K562 (cell line): Measurements from ENCODE around the gene CUTC. TPM values are rescaled to one million over a fixed set of nuclear protein-coding genes. Genes with fewer than 3 reads are reported as not detected.

Experiments
- ATAC-seq: fragments of 200-7000 bp; cut with Tn5 transposase; 3 replicates; pipeline ENCODE4 v1.9.1; 2020; ENCODE audit warnings: moderate library complexity
- BruUV-seq: library from RNA; stranded (reverse); fragments of 400-500 nt; replicated peaks from 2 replicates; lab custom pipeline; 2021; lab: Mats Ljungman, UMichigan
- CTCF ChIA-PET: fragments of 300-600 bp; formaldehyde crosslinking; extraction: SDS; loops from one replicate; lab custom pipeline; 2021; ENCODE audit warnings: low intra/inter-chr PET ratio; lab: Yijun Ruan, JAX
- POLR2A ChIA-PET: fragments of 300-600, 350-650 bp; sonication (Branson Sonifier 250); formaldehyde crosslinking; extraction: SDS; loops from one replicate; lab custom pipeline; 2021; ENCODE audit warnings: antibody characterized with exemption, inconsistent platforms; lab: Yijun Ruan, JAX
- DNase-seq, 4 experiments: peaks; one replicate each; pipeline versions ENCODE4 v3.0.0 to v3.0.0-alpha.2; 2011 to 2018; ENCODE audit warnings: low spot score in 3 of 4, mixed read lengths in 3 of 4; ENCODE audit errors: extremely low read depth in 1 of 4
- FAIRE-seq: peaks from 2 replicates; lab custom pipeline; 2011; peaks lifted over from hg19 to GRCh38; lab: Jason Lieb, UNC
- H2AFZ ChIP-seq: 2 replicates; pipeline ENCODE4 v1.6.0; 2011; ENCODE audit warnings: low read depth, low read length, control low read depth, inconsistent platforms
- H3K27ac ChIP-seq: fragments of 200-600 bp; 3 replicates; pipeline ENCODE4 v1.8.0; 2011; ENCODE audit warnings: low read depth, mild to moderate bottlenecking, control low read depth, inconsistent platforms, low read length, moderate library complexity, mixed read lengths; ENCODE audit errors: extremely low read depth
- H3K27me3 ChIP-seq, 2 experiments: fragments of 300-600 bp in 1 of 2; 2 replicates in 1 of 2; 3 replicates in 1 of 2; pipeline versions ENCODE4 v1.6.0 to v1.8.0; 2011; ENCODE audit warnings: inconsistent platforms in 2 of 2, low read length in 2 of 2, mild to moderate bottlenecking in 1 of 2, mixed read lengths in 1 of 2, moderate library complexity in 1 of 2; ENCODE audit not compliant: control insufficient read depth in 2 of 2, insufficient read depth in 2 of 2
- H3K36me3 ChIP-seq: fragments of 300-600 bp; 3 replicates; pipeline ENCODE4 v1.8.0; 2011; ENCODE audit warnings: mild to moderate bottlenecking, low read length, inconsistent platforms; ENCODE audit not compliant: control insufficient read depth, insufficient read depth
- H3K4me1 ChIP-seq, 2 experiments: fragments of 200-600 bp in 1 of 2; replicated peaks in 1 of 2; 2 replicates in 1 of 2; 3 replicates in 1 of 2; pipeline versions ENCODE4 v1.5.1 to v1.8.0; 2011; ENCODE audit warnings: inconsistent platforms in 2 of 2, low read length in 2 of 2, mild to moderate bottlenecking in 1 of 2, mixed read lengths in 1 of 2, moderate library complexity in 1 of 2; ENCODE audit not compliant: control insufficient read depth in 2 of 2, insufficient read depth in 2 of 2
- H3K4me2 ChIP-seq: 2 replicates; pipeline ENCODE4 v1.6.1; 2011; ENCODE audit warnings: low read length, control low read depth, inconsistent platforms, mixed read lengths; ENCODE audit not compliant: insufficient read depth
- H3K4me3 ChIP-seq: fragments of 200-600 bp; sonication (generic), shearing (Covaris generic); 2 replicates; pipeline ENCODE4 v1.5.1; 2016; ENCODE audit warnings: control low read depth, inconsistent platforms
- H3K79me2 ChIP-seq: fragments of 200-600 bp; 3 replicates; pipeline ENCODE4 v1.8.0; 2011; ENCODE audit warnings: low read length, inconsistent platforms; ENCODE audit not compliant: control insufficient read depth, insufficient read depth
- H3K9ac ChIP-seq, 2 experiments: 2 replicates each; pipeline versions ENCODE4 v1.6.0 to v1.6.1; 2011; ENCODE audit warnings: low read depth in 2 of 2, low read length in 2 of 2, control low read depth in 1 of 2, inconsistent platforms in 1 of 2, mild to moderate bottlenecking in 1 of 2, mixed read lengths in 1 of 2; ENCODE audit not compliant: insufficient read depth in 1 of 2
- H3K9me1 ChIP-seq: one replicate; pipeline ENCODE4 v1.6.0; 2011; ENCODE audit warnings: inconsistent platforms, mild to moderate bottlenecking, low read length, moderate library complexity; ENCODE audit not compliant: control insufficient read depth, insufficient read depth
- H3K9me3 ChIP-seq: replicated peaks from 2 replicates; pipeline ENCODE4 v1.5.1; 2011; ENCODE audit warnings: low read depth, low read length, inconsistent platforms; ENCODE audit not compliant: control insufficient read depth, insufficient read depth
- H4K20me1 ChIP-seq: replicated peaks from 2 replicates; pipeline ENCODE4 v1.6.1; 2011; ENCODE audit warnings: low read length, inconsistent platforms, mixed read lengths; ENCODE audit not compliant: control insufficient read depth, insufficient read depth
- FOXK1 ChIP-seq: sonication (generic); formaldehyde crosslinking; IDR thresholded peaks from 2 replicates; pipeline ENCODE4 v1.8.0; 2022; ENCODE audit warnings: missing genetic modification reagents, mild to moderate bottlenecking, borderline replicate concordance
- GATAD2B ChIP-seq: fragments of 450-650 bp; IDR thresholded peaks from 2 replicates; pipeline ENCODE4 v1.6.1; 2017; ENCODE audit warnings: mild to moderate bottlenecking, borderline replicate concordance
- NCOA6 ChIP-seq: fragments of 450-650 bp; IDR thresholded peaks from 2 replicates; pipeline ENCODE4 v1.6.1; 2017; ENCODE audit warnings: mild to moderate bottlenecking
- PYGO2 ChIP-seq: fragments of 450-650 bp; IDR thresholded peaks from 2 replicates; pipeline ENCODE4 v1.6.1; 2016; ENCODE audit warnings: mild to moderate bottlenecking, missing genetic modification characterization, moderate library complexity, missing compliant biosample characterization
- RNF2 ChIP-seq: sonication (generic); IDR thresholded peaks from 2 replicates; pipeline ENCODE4 v1.6.1; 2016
- RREB1 ChIP-seq: fragments of 250-450 bp; sonication (Bioruptor Pico); IDR thresholded peaks from 2 replicates; pipeline ENCODE4 v1.4.0; 2020
- SMAD3 ChIP-seq: fragments of 450-650 bp; formaldehyde crosslinking; conservative IDR thresholded peaks from 2 replicates; pipeline ENCODE4 v1.4.0; 2020; ENCODE audit warnings: mild to moderate bottlenecking
- YBX1 ChIP-seq: fragments of 450-650 bp; IDR thresholded peaks from 2 replicates; pipeline ENCODE4 v1.7.1; 2016; ENCODE audit warnings: mild to moderate bottlenecking
- ZNF609 ChIP-seq: sonication (generic); formaldehyde crosslinking; IDR thresholded peaks from 2 replicates; pipeline ENCODE4 v1.8.1; 2023; ENCODE audit warnings: missing genetic modification reagents, mild to moderate bottlenecking, borderline replicate concordance
- ZZZ3 ChIP-seq: fragments of 450-650 bp; IDR thresholded peaks from 2 replicates; pipeline ENCODE4 v1.6.1; 2016; ENCODE audit warnings: antibody characterized with exemption, mild to moderate bottlenecking, moderate library complexity
- WGBS: fragments of 100-300 bp; shearing (Covaris generic); methylation state at CpG from one replicate; pipeline ENCODE4 v1.1.6; 2016; ENCODE audit warnings: low coverage, mixed read lengths; ENCODE audit not compliant: insufficient coverage; ENCODE audit errors: missing lambda C conversion rate; 5-methylcytosine and 5-hydroxymethylcytosine counted together
- in situ Hi-C: fragments of 300-500 bp; cut with MboI; formaldehyde crosslinking; loops from 4 replicates; pipeline ENCODE4 v1.15.0; 2018; ENCODE audit warnings: inconsistent platforms, mixed read lengths
- intact Hi-C: fragments of 100-400 bp; cut with micrococcal nuclease; formaldehyde crosslinking; loops from 2 replicates; pipeline ENCODE4 v1.14.2; 2022
- polyA plus RNA-seq, 8 experiments: library from polyadenylated mRNA; depleted of rRNA in 4 of 8; stranded (reverse) in 5 of 8; unstranded in 3 of 8; fragments of >200 nt; fragmentation: Nextera tagmentation in 2 of 8; fragmentation: Illumina TruSeq in 1 of 8; extraction: Ambion mirVana in 2 of 8; extraction: Trizol in 1 of 8; gene quantifications; 2 replicates each; pipeline versions ENCODE4 v1.2.1 to v1.2.3, GENCODE V29; 2011 to 2014; ENCODE audit warnings: inconsistent platforms in 1 of 8, missing spikeins in 1 of 8
- total RNA-seq, 7 experiments: library from RNA; depleted of rRNA in 6 of 7; stranded (reverse); fragments of >200 nt in 6 of 7; fragmentation: Illumina TruSeq in 2 of 7; extraction: Trizol in 2 of 7; gene quantifications; 2 replicates each; pipeline versions ENCODE4 v1.2.1 to v1.2.3, GENCODE V29; 2011 to 2021; ENCODE audit warnings: low replicate concordance in 1 of 7

Gene CUTC
- total and polyA plus RNA-seq, 9 of the 15 experiments (the other 6 are each of a cell fraction or from before 2014, with no cell fraction given): 18.6 to 69.3 (median 32.3) TPM

GRCh38 chr10:99785646-99786045 is 53.6 kb downstream of the CUTC start (continued):
- TF ChIP-seq ZZZ3: no peak

GRCh38 chr10:99787311-99787710 is 55.3 kb downstream of the CUTC start:
- in situ Hi-C loops: no loop called here
- Histone ChIP-seq H3K4me1 (peaks cover 6 to 12% of the 10 kb centered on the region in 2 experiments; a peak in 3 of 5 replicates), H3K79me2 (no peaks in the 10 kb centered on the region), H3K9me3 (no peaks in the 10 kb centered on the region), H2AFZ (no peak overlapping the region), H3K27ac (no peak overlapping the region), H3K4me2 (no peak overlapping the region), H3K9me1 (no peaks in the 10 kb centered on the region), H3K4me3 (no peak overlapping the region), H4K20me1 (no peaks in the 10 kb centered on the region), H3K9ac (no peak overlapping the region), H3K27me3 (no peaks in the 10 kb centered on the region; a peak in 2 of 5 replicates), H3K36me3 (no peaks in the 10 kb centered on the region)
- ChIA-PET POLR2A (interaction anchor here (1.9 kb wide), 1 partner anchor 10 kb away, joined by 5 read pairs; no protein-coding TSS in a partner anchor), CTCF (no interaction called here)
- 45% methylated on average over 5 of the region's 5 CpGs for WGBS
- no peak for ATAC-seq
- no peak for DNase-seq
- FAIRE-seq: no peak
- intact Hi-C loops: no loop called here
- BruUV-seq: no TSS peak
- TF ChIP-seq FOXK1: no peak
- TF ChIP-seq ZNF609 (CRISPR knock-in tag): no peak
- no peak for TF ChIP-seq RREB1 (CRISPR knock-in tag)
- no peak for TF ChIP-seq NCOA6
- TF ChIP-seq SMAD3 (CRISPR knock-in tag): no peak
- TF ChIP-seq RNF2: no peak
- TF ChIP-seq YBX1: no peak
- no peak for TF ChIP-seq GATAD2B
- no peak for TF ChIP-seq PYGO2 (tag)
